Frontal cortex (tissue), 4 donors: Measurements from ENCODE around the gene GDNF. TPM values are rescaled to one million over a fixed set of nuclear protein-coding genes. Genes with fewer than 3 reads are reported as not detected.
"Not testable (repeated sequence)": the region's sequence is repeated elsewhere in the genome, so short reads cannot be mapped to it uniquely, and the experiment has no call there.

Experiments used
- DNase-seq, 2 donors: peaks; one replicate each; pipeline ENCODE4 v3.0.0; 2012; ENCODE audit warnings: low spot score in 2 of 2
- FAIRE-seq: peaks from 2 replicates; lab custom pipeline; 2012; peaks lifted over from hg19 to GRCh38; lab: Jason Lieb, UNC
- total RNA-seq: library from RNA; depleted of rRNA; stranded (reverse); fragments of >200 nt; gene quantifications from one replicate; pipeline ENCODE4 v1.2.3, GENCODE V29; 2014
- donor health status: control.
- donor health status: control.
- donor health status: control.

Gene GDNF
- total RNA-seq, 1 donor from 2014 or later: not detected

DNA sequence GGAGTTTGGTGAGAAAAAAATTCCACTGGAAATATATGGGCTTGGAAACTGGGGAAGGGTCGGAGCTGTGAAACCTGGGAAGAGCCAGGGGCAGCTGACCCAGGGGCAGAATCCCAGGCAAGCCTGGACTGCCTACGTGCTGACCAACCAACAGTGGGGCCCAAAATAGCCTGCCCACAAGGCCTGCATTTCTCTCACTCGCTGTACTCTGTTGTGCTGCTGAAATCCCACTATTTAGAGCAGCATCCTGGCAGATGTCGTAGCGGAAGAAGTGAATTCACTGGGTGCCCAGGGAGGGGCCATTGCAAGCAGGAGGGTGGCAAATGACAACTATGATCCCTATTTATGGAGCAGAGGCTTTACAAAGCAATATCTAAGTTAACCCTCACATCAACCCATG is 9.5 kb downstream of the GDNF start:
- FAIRE-seq (no peak), DNase-seq (no peak)

DNA sequence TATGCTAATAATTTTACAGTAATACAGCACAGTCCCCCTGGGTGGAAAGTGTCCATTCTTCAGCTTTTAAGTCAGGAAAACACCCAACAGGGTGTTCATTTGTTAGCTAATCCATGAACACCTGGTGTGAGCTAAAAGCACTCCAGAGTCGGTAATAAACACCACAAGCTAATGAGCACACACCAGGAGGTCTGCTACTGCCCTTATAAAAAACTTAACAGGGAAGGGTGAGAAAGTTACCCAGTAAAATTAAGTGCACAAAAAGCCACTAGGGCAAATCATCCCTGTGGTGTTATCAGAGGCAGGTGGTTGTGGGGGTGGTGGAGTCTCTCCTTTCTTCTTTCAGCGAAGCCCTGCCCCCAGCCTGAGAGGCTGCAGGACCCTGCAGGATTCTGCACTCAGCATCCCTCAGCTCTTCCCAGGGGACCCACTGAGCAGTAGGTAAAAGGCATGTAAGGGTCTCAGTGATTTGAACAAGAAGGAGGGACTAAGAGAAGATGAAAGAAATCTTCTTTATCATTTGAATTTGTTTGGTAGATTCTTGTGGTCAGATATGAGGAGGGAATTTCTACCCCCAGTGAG is 14.4 kb downstream of the GDNF start:
- no peak for DNase-seq
- no peak for FAIRE-seq

DNA sequence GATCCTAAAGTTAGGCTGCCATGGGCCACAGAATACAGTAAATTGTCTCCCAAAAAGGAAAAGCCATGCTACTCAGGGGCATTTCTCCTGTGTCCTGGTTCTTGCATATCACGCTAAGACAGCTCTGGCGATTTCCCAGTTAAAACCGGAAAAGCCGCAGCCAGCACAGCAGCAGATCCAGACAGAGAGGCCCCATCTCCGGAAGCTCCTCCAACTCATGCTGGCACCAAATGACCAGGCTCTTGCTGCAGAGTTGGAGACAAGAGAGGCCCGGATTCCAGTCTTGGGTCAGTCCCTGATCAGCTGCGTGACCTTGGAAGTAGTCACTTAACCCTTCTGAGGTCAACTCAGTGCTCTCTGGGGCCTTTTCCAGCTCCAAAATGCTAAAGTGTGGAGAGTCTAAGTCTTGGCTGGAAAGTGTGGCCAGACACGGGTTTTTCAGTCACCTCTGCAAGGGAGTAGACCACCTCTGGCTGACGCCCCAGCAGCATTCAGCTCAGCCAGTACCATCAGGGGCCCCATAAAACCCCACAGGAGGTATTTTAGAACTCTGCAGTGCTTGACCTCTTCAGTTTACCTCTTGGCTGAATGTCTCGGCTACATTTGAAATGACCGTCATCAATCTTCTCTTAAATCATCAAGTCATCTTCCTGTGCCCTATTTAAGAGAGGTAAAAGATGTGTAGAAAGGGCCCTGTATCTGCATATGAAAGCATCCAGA is 16.2 kb downstream of the GDNF start:
- no peak for DNase-seq
- FAIRE-seq: no peak

DNA sequence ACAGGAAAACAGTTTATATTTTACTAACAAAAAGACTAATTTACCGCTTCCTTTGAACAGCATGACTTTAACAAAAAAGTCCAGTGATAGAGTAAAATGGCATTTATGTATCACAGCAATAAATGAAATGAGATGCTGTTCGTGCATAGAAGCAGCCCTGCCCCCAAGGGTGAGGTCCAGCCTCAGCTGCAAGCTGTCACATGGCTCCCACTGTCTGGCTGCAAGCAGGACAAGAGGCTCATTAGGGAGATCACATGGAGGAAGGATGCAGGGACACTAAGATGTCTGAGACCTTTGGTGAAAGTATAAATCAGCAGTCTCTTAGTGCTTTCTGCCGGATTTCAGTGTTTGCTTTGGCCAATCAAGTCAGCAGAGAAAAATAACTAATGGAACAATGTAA is 23.0 kb downstream of the GDNF start:
- DNase-seq: peak in 1 of 2 donors; percentile 61
- no peak for FAIRE-seq

DNA sequence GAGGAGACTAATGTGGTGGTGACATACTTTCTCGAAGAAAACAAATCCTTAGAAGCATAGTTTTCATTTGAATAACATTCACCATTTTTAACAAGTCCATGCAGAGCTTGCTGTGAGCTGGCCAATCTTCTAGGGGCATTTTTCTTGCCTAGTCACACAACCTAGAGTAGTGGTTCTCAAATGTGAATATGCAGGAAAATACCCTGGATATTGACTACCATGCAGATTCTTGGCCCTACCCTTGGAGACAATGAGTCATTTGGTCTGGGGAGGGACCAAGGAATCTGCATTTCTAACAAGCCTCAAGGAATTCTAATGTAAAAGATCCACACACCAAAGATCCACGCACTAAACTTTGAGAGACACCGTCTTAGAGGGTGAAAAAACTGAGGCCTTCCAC is 23.5 kb downstream of the GDNF start:
- DNase-seq: no peak
- no peak for FAIRE-seq

DNA sequence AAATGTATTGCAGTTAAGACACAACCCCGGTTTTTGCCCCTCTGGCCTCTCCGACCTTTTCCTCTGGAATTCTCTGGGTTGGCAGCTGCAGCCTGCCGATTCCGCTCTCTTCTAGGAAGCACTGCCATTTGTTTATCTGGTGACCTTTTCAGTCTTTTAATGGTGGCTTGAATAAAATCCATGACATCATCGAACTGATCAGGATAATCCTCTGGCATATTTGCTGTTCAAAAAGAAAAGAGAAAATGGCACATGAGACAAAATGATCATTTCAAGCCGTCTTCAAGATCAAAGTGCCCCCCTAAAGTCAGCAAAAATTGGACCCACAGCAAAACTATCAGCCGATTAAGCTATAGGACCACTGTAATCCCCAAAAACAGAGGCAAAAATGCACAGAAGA is 23.9 kb downstream of the GDNF start:
- FAIRE-seq: no peak
- DNase-seq: no peak

DNA sequence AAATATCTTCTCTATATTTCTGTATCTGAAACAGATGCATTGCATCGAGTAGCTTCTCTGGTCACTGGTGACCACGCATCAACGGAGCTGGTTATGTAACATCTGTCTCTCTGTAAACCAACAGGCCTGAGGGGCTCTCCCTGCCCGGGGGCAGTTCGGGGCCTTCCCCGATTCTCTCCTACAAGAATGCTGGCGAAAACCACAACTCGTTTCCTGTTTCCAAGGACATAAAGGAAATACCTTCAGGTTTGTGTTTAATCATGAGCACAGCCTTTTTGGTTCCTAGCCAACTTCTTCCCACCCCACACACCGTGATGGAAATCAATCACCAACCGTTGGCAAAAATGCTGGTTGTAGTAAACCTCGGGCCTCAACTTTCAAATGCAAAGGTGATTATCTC is 25.1 kb downstream of the GDNF start:
- DNase-seq (no peak), FAIRE-seq (no peak)

DNA sequence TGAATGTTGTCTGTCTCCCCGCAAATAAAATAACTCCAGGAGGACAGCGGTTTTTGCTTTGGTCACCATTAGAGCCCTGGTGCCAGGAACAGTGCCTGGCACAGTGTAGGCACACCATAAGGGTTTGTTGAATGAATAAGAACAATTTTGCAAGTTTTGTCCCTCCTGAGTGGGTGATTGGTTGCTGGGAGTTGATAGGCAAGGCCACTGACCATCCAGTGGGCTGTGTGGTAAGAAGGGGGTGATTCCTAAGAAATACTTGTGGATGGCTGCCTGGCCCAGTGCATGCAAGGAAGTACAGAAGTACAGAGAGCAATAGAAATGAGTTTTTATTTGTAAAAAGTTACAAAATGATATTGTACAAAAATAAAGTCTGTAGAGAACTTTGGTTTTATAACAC is 27.5 kb downstream of the GDNF start:
- FAIRE-seq (no peak), DNase-seq (no peak)

DNA sequence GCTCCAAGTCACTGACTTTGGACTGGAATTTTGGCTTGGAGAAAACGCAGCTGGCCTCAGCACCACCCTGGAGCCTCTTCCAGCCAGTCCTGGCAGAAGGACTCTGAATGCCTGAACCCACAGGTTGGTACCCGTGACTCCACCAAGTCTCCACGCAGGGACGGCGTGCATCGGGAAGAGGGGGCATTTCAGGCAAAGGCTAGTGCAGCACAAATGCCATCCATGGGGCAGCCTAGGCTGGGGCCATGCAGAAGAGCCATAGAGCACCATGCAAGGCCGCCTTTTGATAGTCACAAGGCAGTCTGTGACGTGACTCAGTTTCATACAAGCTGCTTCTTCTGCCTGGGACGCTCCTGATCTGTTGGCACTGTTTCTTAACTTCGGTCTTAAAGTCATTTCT is 28.0 kb downstream of the GDNF start:
- FAIRE-seq (no peak), DNase-seq (no peak)

DNA sequence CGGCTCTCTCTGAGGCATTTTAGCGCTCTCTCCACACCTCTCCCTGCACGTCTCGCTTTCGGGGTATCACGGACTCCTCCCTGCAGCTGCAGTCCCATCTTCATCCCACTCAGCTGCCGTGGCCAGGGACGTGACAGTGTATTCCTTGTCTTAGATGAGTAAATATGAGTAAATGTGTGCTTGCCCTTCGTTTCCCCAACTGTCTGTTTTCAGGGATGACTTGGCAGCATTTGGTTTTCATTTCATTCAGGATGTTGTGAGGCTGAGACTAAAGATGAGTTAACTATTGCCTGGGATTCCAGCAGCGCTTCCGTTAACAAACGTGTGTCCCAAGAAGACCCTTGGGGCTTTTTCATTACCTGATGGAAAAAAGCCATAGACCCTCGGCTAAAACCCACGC is 29.5 kb downstream of the GDNF start:
- FAIRE-seq (no peak), DNase-seq (no peak)

DNA sequence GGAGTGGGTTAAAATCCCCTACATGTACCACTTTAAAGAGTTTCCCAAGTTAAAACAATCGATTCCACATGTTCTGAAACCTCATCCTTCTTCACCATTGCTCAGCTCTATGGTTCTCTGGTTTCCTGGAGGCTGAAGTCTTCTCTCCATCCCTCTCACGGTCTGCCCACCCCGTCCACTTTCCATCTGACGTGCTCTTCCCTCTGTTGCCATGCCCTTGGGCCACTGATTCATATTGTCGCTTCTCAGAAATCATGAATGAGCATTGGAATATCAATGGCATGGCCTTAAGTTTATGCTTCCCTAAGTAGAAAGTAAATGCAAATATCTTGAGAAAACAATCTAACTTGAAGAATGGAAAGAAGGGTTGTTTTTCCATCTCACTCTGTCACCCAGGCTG is 30.9 kb downstream of the GDNF start:
- DNase-seq (no peak), FAIRE-seq (no peak)

DNA sequence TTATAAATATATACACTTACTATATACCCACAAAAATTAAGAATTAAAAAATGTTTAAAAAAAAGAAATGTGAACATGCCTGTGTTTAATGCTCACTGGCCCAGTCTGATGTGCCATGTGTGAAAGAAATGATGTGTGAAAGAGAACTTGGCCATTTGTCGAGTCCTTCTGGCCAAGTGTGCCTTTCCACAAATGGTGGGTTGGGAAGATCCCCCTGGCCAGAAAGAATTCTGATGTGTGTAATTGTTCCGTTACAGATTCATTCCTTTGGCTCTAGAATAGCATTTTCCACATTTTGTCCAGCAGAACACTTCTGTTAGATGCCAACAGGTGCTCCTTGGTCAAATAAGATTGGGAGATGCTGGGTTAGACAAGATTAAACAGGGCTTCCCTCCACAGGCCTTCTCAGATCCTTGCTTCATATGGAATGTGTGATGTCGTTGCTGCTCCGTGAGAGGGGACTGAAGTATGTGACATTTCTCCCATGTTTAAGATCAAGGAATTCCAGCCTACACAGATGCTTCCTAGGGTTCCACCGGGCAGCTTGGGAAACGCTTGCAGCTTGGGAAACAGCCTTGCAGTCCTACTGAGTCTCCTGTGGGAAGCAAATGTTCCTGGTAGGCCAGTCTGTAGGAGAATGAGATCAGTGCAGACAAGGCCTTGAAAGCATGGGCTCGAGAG is 32.1 kb downstream of the GDNF start:
- FAIRE-seq: no peak
- DNase-seq: no peak

DNA sequence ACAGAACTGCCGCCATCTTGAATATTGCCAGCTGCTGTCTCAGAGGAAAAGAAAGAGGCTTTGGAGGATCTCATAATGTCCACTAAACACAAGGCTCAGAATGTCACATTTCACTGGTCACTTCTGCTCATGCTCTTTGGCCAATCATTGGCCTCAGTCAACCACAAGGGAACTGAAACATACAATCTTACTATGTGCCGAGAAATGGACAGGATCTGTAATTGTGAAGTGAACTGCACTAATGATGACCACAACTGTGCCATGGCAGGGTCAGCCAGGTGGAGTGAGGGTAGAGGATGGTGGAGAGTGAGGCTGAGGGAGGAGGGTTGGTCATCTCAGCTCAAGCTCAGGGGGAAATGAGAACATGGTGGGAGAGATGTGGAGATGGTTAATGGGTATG is 32.8 kb downstream of the GDNF start:
- FAIRE-seq (no peak), DNase-seq (no peak)

DNA sequence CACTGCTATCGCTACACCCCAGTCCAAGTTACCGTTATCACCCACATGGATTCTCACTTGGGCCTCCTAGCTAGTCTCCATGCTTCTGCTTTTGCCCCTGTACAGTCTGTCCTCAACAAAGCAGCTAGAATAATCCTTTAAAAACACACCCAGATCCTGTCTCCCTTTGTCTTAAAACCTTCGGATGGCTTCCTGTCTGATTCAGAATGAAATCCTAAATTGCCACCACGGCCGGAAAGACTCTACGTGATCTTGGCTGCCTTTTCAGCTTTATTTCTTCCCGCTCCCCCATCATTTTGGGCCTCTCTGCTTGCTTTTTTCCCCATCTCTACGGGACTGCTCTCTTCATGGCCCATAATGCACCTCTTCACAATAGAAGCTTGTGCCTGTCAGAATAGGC is 33.4 kb downstream of the GDNF start:
- FAIRE-seq: no peak
- DNase-seq: no peak

DNA sequence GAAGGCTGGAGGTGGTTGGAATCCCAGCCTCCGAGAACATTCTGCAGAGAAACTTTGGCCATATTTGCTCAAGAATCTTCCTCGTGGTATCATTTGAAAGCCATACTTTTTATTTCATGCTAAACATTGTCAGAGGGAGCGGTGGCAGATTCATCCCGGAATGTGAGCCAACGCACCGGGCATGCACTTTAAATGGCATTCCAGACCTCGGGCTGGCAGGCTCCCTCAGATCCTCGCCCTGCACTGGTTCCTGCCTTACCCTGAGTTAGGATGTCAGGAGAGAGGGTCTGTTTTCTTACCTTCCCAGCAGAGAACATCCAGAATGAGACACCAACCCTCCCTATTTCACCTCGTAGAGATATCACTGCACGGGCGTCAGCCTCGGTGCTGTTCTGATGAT is 33.8 kb downstream of the GDNF start:
- FAIRE-seq: no peak
- DNase-seq: no peak

DNA sequence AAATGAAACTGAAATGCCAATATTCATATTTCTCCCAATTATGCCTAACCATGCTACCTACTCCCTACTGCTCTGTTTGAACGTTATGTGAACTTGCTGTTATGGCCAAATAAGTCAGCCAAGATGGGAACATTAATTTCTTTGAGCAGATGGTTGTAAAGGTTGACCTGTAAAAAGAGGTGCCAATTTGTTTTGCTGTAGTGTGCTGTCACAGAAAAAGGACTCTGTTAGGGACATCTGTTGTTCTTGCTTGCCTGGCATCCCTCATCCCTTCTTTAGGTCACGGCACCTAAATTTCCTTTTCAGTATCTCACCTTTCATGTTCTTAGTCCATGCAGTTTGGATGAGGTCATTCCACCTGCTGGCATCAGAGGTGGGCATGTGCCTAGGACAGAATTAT is 35.4 kb downstream of the GDNF start:
- DNase-seq: no peak
- FAIRE-seq: no peak

DNA sequence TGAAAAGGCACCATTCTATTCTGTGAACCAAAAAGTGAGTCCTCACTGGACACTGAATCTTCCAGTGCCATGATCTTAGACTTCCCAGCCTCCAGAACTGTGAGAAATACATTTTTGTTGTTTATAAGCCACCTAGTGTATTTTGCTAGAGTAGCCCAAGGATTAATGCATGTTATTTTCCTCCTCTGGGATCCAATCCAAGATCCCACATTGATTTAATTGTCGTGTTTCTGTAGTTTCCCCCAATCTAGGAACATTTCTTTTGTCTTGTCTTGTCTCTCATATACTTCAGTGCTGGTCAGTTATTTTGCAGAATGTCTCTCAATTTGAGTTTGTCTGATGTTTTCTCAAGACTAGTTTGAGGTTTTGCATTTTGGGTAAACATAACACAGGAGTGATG is 36.4 kb downstream of the GDNF start:
- FAIRE-seq: no peak
- DNase-seq: no peak

DNA sequence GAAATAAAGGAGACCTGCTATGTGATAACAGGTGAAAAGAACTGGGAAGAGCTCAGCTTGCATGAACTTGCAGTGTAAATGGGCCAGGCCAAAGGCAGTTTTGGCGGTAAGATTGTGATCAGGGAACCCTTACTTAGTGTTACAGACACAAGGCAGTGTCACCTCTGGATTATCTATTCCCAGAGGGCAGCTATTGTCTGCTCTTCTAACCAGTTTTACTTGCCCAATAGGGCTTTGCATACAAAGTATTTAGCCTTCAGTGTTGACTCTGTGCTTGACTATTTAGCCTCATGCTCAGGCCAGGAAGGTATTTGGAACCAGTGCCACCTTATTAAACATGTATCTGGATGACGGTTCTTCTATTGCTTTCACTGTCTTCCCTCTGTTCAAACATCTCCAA is 38.3 kb downstream of the GDNF start:
- DNase-seq (no peak), FAIRE-seq (no peak)

DNA sequence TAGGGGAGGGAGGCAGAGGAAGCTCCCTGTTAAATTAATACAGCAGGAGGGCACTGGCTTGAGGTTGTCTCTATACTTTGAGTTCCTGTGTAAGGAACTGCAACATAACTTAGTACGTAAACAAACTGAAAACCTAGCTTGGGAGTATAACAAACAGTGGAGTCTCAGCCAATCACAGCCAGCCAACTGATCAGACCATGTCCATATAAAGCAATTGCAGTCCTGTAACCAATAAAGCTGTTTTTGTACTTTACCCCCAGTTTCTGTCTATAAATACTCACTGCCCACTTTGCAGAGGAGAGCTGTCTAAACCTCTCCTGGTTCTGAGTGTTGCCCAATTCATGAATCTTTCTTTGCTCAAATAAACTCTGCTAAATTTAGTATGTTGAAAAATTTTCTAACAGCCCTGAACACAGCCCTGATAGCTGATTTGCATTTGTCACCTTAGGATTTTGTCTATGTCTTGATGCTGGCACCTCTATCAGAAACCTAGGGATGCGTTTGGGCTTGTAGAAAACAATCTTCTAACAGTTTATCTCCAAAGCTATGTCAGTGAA is 39.9 kb downstream of the GDNF start:
- no peak for DNase-seq
- FAIRE-seq: no peak

DNA sequence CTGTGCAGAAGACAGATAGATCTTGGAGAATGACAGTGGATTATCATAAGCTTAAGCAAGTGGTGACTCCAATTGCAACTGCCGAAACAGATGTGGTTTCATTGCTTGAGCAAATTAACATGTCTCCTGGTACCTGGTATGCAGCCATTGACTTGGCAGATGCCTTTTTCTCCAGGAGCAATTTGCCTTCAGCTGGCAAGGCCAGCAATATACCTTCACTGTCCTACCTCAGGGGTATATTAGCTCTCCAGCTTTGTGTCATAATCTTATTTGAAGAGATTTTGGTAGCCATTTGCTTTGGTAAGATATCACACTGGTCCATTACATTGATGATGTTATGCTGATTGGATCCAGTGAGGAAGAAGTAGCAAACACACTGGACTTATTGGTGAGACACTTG is 43.4 kb downstream of the GDNF start:
- not testable (repeated sequence) for DNase-seq, FAIRE-seq

DNA sequence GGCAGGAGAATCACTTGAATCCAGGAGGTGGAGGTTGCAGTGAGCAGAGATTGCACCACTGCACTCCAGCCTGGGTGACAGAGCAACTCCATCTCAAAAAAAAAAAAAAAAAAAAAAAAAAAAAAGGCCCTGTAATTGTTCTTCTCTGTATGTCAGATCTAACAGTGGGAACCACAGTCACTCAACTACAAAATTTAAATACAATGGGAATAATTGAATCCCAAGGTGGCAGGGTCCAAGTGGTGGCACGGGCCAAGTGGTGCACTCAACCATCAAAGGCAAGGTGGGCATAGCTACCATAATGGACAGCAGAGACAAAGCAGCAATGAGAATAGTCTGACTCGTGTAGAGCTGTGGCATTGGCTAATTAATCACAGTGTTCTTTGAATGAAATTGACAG is 44.5 kb downstream of the GDNF start:
- not testable (repeated sequence) for FAIRE-seq, DNase-seq
